ENCODE data around the gene DUS1L.
A peak's percentile ranks its signal among the peaks of the same experiment; 100 is the strongest.

Gene DUS1L

DNA sequence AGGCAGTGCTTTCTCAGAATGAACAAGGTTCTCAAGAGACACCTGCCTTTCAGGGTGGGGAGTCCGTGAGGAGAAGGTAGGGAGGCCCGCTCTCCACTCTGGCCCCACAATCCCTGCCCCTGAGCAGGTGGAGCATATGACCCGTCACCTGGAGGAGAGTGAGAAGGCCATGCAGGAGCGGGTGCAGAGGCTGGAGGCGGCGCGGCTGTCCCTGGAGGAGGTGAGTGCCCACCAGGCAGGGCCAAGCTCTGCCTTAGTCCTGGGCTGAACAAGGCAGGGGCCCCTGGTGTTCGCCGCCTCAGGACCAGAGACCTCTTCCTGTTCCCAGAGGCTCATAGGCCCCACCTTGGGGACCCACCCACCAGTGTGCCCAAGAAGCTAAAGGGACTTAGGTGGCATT lies 36.6 kb downstream of the DUS1L start:
- Histone ChIP-seq H3K9ac (ENCODE audit: low read length) (no peak overlapping the region), H3K4me2 (ENCODE audit: low read length) (no peak overlapping the region), H3K27me3 (ENCODE audit: low read depth, low read length) (no peaks in the 10 kb centered on the region), H4K20me1 (ENCODE audit: insufficient read depth, low read length) (no peaks in the 10 kb centered on the region), H3K4me3 (ENCODE audit: low read length) (no peak overlapping the region), H3K27ac (ENCODE audit: low read length) (no peak overlapping the region), H3K36me3 (replicated peaks; ENCODE audit: low read depth, low read length) (no peaks in the 10 kb centered on the region), H2AFZ (ENCODE audit: low read depth, low read length) (no peak overlapping the region), H3K9me3 (ENCODE audit: insufficient read depth, low read length) (no peaks in the 10 kb centered on the region), H3K79me2 (ENCODE audit: low read length) (no peaks in the 10 kb centered on the region), H3K4me1 (ENCODE audit: low read length) (peaks cover 28% of the 10 kb centered on the region)
- TF ChIP-seq, protein P1, sequence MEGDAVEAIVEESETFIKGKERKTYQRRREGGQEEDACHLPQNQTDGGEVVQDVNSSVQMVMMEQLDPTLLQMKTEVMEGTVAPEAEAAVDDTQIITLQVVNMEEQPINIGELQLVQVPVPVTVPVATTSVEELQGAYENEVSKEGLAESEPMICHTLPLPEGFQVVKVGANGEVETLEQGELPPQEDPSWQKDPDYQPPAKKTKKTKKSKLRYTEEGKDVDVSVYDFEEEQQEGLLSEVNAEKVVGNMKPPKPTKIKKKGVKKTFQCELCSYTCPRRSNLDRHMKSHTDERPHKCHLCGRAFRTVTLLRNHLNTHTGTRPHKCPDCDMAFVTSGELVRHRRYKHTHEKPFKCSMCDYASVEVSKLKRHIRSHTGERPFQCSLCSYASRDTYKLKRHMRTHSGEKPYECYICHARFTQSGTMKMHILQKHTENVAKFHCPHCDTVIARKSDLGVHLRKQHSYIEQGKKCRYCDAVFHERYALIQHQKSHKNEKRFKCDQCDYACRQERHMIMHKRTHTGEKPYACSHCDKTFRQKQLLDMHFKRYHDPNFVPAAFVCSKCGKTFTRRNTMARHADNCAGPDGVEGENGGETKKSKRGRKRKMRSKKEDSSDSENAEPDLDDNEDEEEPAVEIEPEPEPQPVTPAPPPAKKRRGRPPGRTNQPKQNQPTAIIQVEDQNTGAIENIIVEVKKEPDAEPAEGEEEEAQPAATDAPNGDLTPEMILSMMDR (IDR thresholded peaks at IDR 0.05; ENCODE audit: low read depth, low read length): no peak
- no peak for TF ChIP-seq EZH2phosphoT487 (IDR thresholded peaks at IDR 0.05; ENCODE audit: low read depth)

DNA sequence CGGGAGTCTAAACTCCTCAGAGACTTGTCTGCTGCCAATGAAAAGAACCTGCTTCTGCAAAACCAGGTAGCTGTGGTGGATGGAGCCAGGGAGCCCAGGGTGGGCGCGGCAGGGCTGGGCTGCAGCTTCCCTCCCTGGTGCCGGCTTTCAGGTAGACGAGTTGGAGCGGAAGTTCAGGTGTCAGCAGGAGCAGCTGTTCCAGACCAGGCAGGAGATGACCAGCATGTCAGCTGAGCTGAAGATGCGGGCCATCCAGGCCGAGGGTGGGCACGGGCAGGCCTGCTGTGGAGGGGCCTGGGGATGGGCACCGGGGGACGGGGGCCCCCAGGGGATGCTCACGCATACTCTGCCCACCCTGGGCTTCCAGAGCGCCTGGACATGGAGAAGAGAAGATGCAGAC lies 37.4 kb downstream of the DUS1L start:
- Histone ChIP-seq H3K4me1 (ENCODE audit: low read length) (peaks cover 30% of the 10 kb centered on the region), H3K27me3 (ENCODE audit: low read depth, low read length) (no peaks in the 10 kb centered on the region), H3K27ac (ENCODE audit: low read length) (peak overlapping the region; percentile 64), H3K4me2 (ENCODE audit: low read length) (peak overlapping the region; percentile 70), H4K20me1 (ENCODE audit: insufficient read depth, low read length) (no peaks in the 10 kb centered on the region), H2AFZ (ENCODE audit: low read depth, low read length) (no peak overlapping the region), H3K4me3 (ENCODE audit: low read length) (peak overlapping the region; percentile 52), H3K9me3 (ENCODE audit: insufficient read depth, low read length) (no peaks in the 10 kb centered on the region), H3K79me2 (ENCODE audit: low read length) (no peaks in the 10 kb centered on the region), H3K36me3 (replicated peaks; ENCODE audit: low read depth, low read length) (no peaks in the 10 kb centered on the region), H3K9ac (ENCODE audit: low read length) (peak overlapping the region; percentile 37; the same call in 1 of the 2 replicates)
- no peak for TF ChIP-seq EZH2phosphoT487 (IDR thresholded peaks at IDR 0.05; ENCODE audit: low read depth)
- TF ChIP-seq, protein P1 (IDR thresholded peaks at IDR 0.05; ENCODE audit: low read depth, low read length): no peak

DNA sequence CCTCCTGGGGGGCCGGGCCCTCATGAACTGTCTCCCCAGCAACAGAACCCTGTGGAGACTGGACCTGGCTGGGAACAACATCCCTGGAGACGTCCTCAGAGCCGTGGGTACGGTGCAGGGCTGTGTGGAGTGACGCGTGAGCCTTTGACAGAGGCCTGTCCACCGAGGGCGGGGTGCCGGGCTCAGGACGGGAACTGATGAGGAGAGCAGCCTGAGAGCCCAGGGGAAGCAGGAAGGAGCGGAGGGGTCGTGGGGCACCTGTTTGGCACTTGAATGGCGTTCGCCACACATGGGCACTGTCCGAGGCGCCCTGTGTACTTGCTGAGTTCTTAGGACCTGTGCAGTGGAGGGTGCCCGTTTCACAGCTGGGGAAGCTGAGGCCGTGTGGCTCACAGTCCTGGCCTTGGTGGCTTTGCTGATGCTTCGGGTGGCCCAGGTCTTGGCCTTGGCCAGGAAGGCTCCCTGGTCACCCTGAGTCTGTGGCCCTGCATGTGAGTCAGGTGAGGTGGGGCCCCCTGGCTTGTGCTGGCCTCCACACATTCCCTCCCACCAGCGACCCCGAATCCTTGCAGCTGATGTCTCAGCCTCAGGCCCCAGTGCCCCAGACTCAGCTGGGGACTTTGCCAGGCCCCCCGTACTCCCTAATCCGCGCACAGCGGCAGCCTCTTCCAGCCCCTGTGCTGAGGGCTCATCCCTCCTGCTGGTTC lies 40.0 kb downstream of the DUS1L start:
- Histone ChIP-seq H2AFZ (ENCODE audit: low read depth, low read length) (no peak overlapping the region), H3K36me3 (replicated peaks; ENCODE audit: low read depth, low read length) (no peaks in the 10 kb centered on the region), H3K4me2 (ENCODE audit: low read length) (no peak overlapping the region), H4K20me1 (ENCODE audit: insufficient read depth, low read length) (peaks cover 9% of the 10 kb centered on the region), H3K4me1 (ENCODE audit: low read length) (peaks cover 39% of the 10 kb centered on the region), H3K27me3 (ENCODE audit: low read depth, low read length) (no peaks in the 10 kb centered on the region), H3K27ac (ENCODE audit: low read length) (no peak overlapping the region), H3K9ac (ENCODE audit: low read length) (no peak overlapping the region), H3K79me2 (ENCODE audit: low read length) (peaks cover 15% of the 10 kb centered on the region), H3K9me3 (ENCODE audit: insufficient read depth, low read length) (no peaks in the 10 kb centered on the region), H3K4me3 (ENCODE audit: low read length) (no peak overlapping the region)
- TF ChIP-seq, protein P1 (IDR thresholded peaks at IDR 0.05; ENCODE audit: low read depth, low read length): no peak
- TF ChIP-seq EZH2phosphoT487 (IDR thresholded peaks at IDR 0.05; ENCODE audit: low read depth): no peak

DNA sequence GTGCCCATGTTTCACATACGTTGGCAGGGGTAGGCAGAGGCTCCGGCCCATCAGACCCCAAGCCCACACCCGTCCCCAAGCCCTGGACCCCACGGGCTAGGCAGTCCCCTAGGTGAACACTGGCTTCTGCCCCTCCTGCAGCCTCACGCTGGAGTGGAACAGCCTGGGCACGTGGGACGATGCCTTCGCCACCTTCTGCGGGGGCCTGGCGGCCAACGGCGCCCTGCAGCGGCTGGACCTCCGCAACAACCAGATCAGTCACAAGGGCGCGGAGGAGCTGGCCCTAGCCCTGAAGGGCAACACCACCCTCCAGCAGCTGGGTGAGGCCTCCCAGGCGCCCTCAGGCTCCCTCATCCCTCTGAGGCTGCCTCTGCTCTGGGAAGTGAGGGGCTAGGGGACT lies 40.7 kb downstream of the DUS1L start:
- TF ChIP-seq, protein P1 (IDR thresholded peaks at IDR 0.05; ENCODE audit: low read depth, low read length): no peak
- TF ChIP-seq EZH2phosphoT487 (IDR thresholded peaks at IDR 0.05; ENCODE audit: low read depth): no peak
- H3K4me3 ChIP-seq (ENCODE audit: low read length): no peak overlapping the region
- H3K27me3 ChIP-seq (ENCODE audit: low read depth, low read length): no peaks in the 10 kb centered on the region
- no peak overlapping the region for H3K4me2 ChIP-seq (ENCODE audit: low read length)
- H4K20me1 ChIP-seq (ENCODE audit: insufficient read depth, low read length): peaks cover 13% of the 10 kb centered on the region
- no peaks in the 10 kb centered on the region for H3K9me3 ChIP-seq (ENCODE audit: insufficient read depth, low read length)
- no peak overlapping the region for H3K27ac ChIP-seq (ENCODE audit: low read length)
- H3K9ac ChIP-seq (ENCODE audit: low read length): no peak overlapping the region
- no peaks in the 10 kb centered on the region for H3K36me3 ChIP-seq (replicated peaks; ENCODE audit: low read depth, low read length)
- H2AFZ ChIP-seq (ENCODE audit: low read depth, low read length): no peak overlapping the region
- H3K4me1 ChIP-seq (ENCODE audit: low read length): peaks cover 39% of the 10 kb centered on the region
- H3K79me2 ChIP-seq (ENCODE audit: low read length): peaks cover 15% of the 10 kb centered on the region
